Endothelial cell (in vitro differentiated cells): ENCODE measurements around the gene ASB5. TPM values are rescaled to one million over a fixed set of nuclear protein-coding genes. Genes with fewer than 3 reads are reported as not detected.

ENCODE experiments used
- DNase-seq: peaks from one replicate; pipeline ENCODE4 v3.0.0; 2021; ENCODE audit warnings: low spot score
- H3K27ac Mint-ChIP-seq: one replicate; pipeline ENCODE4 v1.8.0; 2021; ENCODE audit warnings: mixed read lengths, inconsistent platforms; ENCODE audit not compliant: unreplicated experiment
- H3K27me3 Mint-ChIP-seq: one replicate; pipeline ENCODE4 v1.8.0; 2021; ENCODE audit warnings: mild to moderate bottlenecking, moderate library complexity, mixed read lengths, inconsistent platforms; ENCODE audit not compliant: unreplicated experiment
- H3K36me3 Mint-ChIP-seq: one replicate; pipeline ENCODE4 v1.8.0; 2021; ENCODE audit warnings: mild to moderate bottlenecking, low read depth, mixed read lengths, inconsistent platforms; ENCODE audit not compliant: unreplicated experiment
- H3K4me1 Mint-ChIP-seq: one replicate; pipeline ENCODE4 v1.8.0; 2021; ENCODE audit warnings: mild to moderate bottlenecking, mixed read lengths, inconsistent platforms; ENCODE audit not compliant: unreplicated experiment
- H3K4me3 Mint-ChIP-seq: one replicate; pipeline ENCODE4 v1.8.0; 2021; ENCODE audit warnings: mild to moderate bottlenecking, mixed read lengths, inconsistent platforms; ENCODE audit not compliant: unreplicated experiment
- H3K9me3 Mint-ChIP-seq: one replicate; pipeline ENCODE4 v1.8.0; 2021; ENCODE audit warnings: mixed read lengths, inconsistent platforms; ENCODE audit not compliant: unreplicated experiment
- CTCF ChIP-seq: fragments of 200-600 bp; sonication (generic); IDR thresholded peaks from one replicate; pipeline ENCODE4 v1.5.0; 2021; ENCODE audit warnings: antibody characterized with exemption; ENCODE audit not compliant: unreplicated experiment
- total RNA-seq: library from RNA; stranded (reverse); fragmentation: NEBNext Ultra II Directional; extraction: Animal tissue kit (Norgen Biotek cat#: 25700); gene quantifications from one replicate; pipeline ENCODE4 v1.2.1, GENCODE V29; 2021; ENCODE audit not compliant: unreplicated experiment

ASB5 gene
- total RNA-seq, 1 donor from 2014 or later = not detected

DNA sequence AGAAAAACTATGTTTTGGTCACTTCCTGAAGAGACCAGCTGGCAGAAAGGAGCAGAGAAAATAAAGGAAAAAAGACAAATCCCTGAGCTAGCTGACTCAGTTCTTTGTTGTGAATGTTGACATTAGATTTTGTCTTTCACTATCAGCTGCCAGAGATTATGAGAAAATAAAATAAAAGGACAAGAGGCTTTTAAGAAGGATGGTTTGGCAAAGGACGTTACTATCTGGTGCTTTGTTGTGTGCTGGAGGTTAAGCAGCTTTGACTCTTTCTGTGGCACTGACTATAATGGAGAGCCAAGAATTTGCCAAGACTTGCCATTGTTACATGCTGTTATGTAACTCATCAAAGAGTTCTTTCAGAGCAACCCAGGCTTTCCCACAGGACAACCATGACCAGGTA lies 12.1 kb downstream of the ASB5 start:
- TF ChIP-seq CTCF = no peak
- Mint-ChIP-seq H3K9me3 (no peaks in the 10 kb centered on the region), H3K4me3 (no peak overlapping the region), H3K27me3 (no peaks in the 10 kb centered on the region), H3K27ac (no peak overlapping the region), H3K36me3 (no peaks in the 10 kb centered on the region), H3K4me1 (no peaks in the 10 kb centered on the region)
- DNase-seq = no peak

DNA sequence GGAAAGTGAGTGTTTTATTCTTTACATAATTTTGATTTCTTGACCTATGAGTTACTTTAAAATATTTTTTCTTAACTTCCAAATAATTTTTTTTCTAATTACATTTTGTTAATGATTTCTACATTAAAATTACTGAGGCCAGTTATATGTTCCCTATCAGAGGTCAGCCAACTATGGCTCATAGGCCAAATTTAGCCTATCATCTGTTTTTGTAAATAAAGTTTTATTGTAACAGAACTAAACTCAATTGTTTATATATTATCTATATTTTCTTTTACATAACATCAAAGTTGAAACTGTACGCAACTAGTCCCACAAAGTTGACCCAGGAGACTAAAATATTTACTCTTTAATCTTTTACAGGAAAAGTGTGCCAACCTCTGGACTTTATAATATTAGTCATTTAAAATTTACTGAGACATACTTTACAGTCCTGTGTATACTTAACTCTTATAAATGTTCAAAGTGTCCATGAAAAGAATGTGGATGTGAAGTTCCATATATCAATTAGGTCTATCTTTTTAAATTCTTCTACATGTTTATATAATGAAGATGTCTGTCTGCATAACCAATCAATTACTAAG lies 26.2 kb downstream of the ASB5 start:
- no peaks in the 10 kb centered on the region for H3K27me3 Mint-ChIP-seq
- no peak for DNase-seq
- H3K36me3 Mint-ChIP-seq = no peaks in the 10 kb centered on the region
- no peaks in the 10 kb centered on the region for H3K9me3 Mint-ChIP-seq
- no peak overlapping the region for H3K27ac Mint-ChIP-seq
- TF ChIP-seq CTCF = no peak
- no peak overlapping the region for H3K4me3 Mint-ChIP-seq
- no peaks in the 10 kb centered on the region for H3K4me1 Mint-ChIP-seq

DNA sequence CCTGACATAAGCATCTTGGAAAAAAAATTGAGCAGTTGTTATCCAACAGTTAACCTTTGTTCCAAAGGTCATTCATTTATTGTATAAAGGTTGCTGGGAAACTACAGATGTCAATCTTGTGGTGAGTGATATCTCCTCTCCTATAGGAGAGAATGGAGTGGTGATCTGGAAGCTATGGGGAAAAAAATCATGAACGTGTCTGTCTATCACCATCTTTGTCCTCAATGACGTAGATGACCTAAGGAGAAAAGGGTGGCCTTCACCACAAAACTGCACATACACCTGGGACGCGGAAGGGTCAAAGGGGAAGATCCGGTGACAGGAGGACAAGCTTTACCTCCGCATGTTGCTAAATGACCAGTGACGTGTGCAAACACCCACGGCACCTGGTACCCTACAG lies 27.3 kb downstream of the ASB5 start:
- no peaks in the 10 kb centered on the region for H3K36me3 Mint-ChIP-seq

GRCh38 chr4:176238826-176239225 lies 30.2 kb downstream of the ASB5 start:
- no peak overlapping the region for H3K4me3 Mint-ChIP-seq
- no peaks in the 10 kb centered on the region for H3K27me3 Mint-ChIP-seq
- H3K27ac Mint-ChIP-seq = no peak overlapping the region
- no peaks in the 10 kb centered on the region for H3K9me3 Mint-ChIP-seq
- no peak for TF ChIP-seq CTCF
- DNase-seq = no peak
- no peaks in the 10 kb centered on the region for H3K4me1 Mint-ChIP-seq
- no peaks in the 10 kb centered on the region for H3K36me3 Mint-ChIP-seq

More for the DNA sequence above, 27.3 kb downstream of the ASB5 start:
- no peak for DNase-seq
- Mint-ChIP-seq H3K9me3 (no peaks in the 10 kb centered on the region), H3K27me3 (no peaks in the 10 kb centered on the region), H3K4me1 (no peaks in the 10 kb centered on the region), H3K4me3 (no peak overlapping the region), H3K27ac (no peak overlapping the region)
- TF ChIP-seq CTCF = no peak

GRCh38 chr4:176238157-176238610 lies 30.8 kb downstream of the ASB5 start:
- no peaks in the 10 kb centered on the region for H3K9me3 Mint-ChIP-seq
- no peaks in the 10 kb centered on the region for H3K27me3 Mint-ChIP-seq
- no peak overlapping the region for H3K27ac Mint-ChIP-seq
- TF ChIP-seq CTCF = no peak
- H3K4me1 Mint-ChIP-seq = no peaks in the 10 kb centered on the region
- no peak overlapping the region for H3K4me3 Mint-ChIP-seq
- H3K36me3 Mint-ChIP-seq = no peaks in the 10 kb centered on the region
- DNase-seq = no peak
